GM12878 (cell line): Measurements from ENCODE around the gene CHST8. TPM values are rescaled to one million over a fixed set of nuclear protein-coding genes. Genes with fewer than 3 reads are reported as not detected.

Experiments used
- ATAC-seq: fragments of 200-7000 bp; cut with Tn5 transposase; 3 replicates; pipeline ENCODE4 v1.9.1; 2020; ENCODE audit warnings: mild to moderate bottlenecking, moderate library complexity
- BruUV-seq: library from RNA; stranded (reverse); fragments of 400-500 nt; replicated peaks from 2 replicates; lab custom pipeline; 2021; lab: Mats Ljungman, UMichigan
- CTCF ChIA-PET: fragments of 300-600 bp; sonication (Branson Sonifier 250); formaldehyde crosslinking; extraction: SDS; loops from one replicate; lab custom pipeline; 2021; ENCODE audit warnings: inconsistent platforms; lab: Yijun Ruan, JAX
- POLR2A ChIA-PET: fragments of 350-600 bp; formaldehyde crosslinking; extraction: SDS; loops from one replicate; lab custom pipeline; 2021; ENCODE audit warnings: inconsistent platforms; lab: Charles Lee
- RAD21 ChIA-PET: fragments of 300-600 bp; sonication (Branson Sonifier 250); formaldehyde crosslinking; loops from one replicate; lab custom pipeline; 2023; ENCODE audit warnings: antibody characterized with exemption; ENCODE audit not compliant: unreplicated experiment; lab: Charles Lee
- SMC1A ChIA-PET: fragments of 300-600 bp; sonication (Branson Sonifier 250); formaldehyde crosslinking; loops from one replicate; lab custom pipeline; 2023; ENCODE audit not compliant: unreplicated experiment, uncharacterized antibody; lab: Charles Lee
- DNase-seq: peaks from one replicate; pipeline ENCODE4 v3.0.0-alpha.2; 2011; ENCODE audit warnings: low read depth, low spot score
- FAIRE-seq: peaks from 3 replicates; lab custom pipeline; 2011; peaks lifted over from hg19 to GRCh38; lab: Jason Lieb, UNC
- H2AFZ ChIP-seq: 2 replicates; pipeline ENCODE4 v1.6.0; 2011; ENCODE audit warnings: low read depth, low read length, control low read depth; ENCODE audit not compliant: control insufficient read depth
- H3K27ac ChIP-seq: 2 replicates; pipeline ENCODE4 v1.5.1; 2011; ENCODE audit warnings: control low read depth; ENCODE audit not compliant: control insufficient read depth, insufficient read depth
- H3K27me3 ChIP-seq, 2 experiments: replicated peaks in 1 of 2; 2 replicates each; pipeline versions ENCODE4 v1.6.0 to v1.6.1; 2011; ENCODE audit warnings: low read length in 1 of 2; ENCODE audit not compliant: control insufficient read depth in 2 of 2, insufficient read depth in 2 of 2
- H3K36me3 ChIP-seq, 2 experiments: 2 replicates each; pipeline ENCODE4 v1.5.1; 2011; ENCODE audit warnings: low read length in 1 of 2; ENCODE audit not compliant: control insufficient read depth in 2 of 2, insufficient read depth in 2 of 2
- H3K4me1 ChIP-seq: 2 replicates; pipeline ENCODE4 v1.6.1; 2011; ENCODE audit warnings: mild to moderate bottlenecking, low read length, moderate library complexity, mixed read lengths; ENCODE audit not compliant: control insufficient read depth, insufficient read depth
- H3K4me2 ChIP-seq: 2 replicates; pipeline ENCODE4 v1.6.0; 2011; ENCODE audit warnings: control low read depth; ENCODE audit not compliant: control insufficient read depth, insufficient read depth
- H3K4me3 ChIP-seq: fragments of 200-600 bp; sonication (generic); 2 replicates; pipeline ENCODE4 v1.5.1; 2016
- H3K79me2 ChIP-seq: 2 replicates; pipeline ENCODE4 v1.6.0; 2011; ENCODE audit warnings: low read length; ENCODE audit not compliant: control insufficient read depth, insufficient read depth
- H3K9ac ChIP-seq: 2 replicates; pipeline ENCODE4 v1.8.0; 2011; ENCODE audit warnings: low read length, control low read depth, mixed read lengths; ENCODE audit not compliant: control insufficient read depth, insufficient read depth
- H3K9me3 ChIP-seq: replicated peaks from 3 replicates; pipeline ENCODE4 v1.5.1; 2011; ENCODE audit warnings: mild to moderate bottlenecking, low read length; ENCODE audit not compliant: control insufficient read depth, insufficient read depth
- H4K20me1 ChIP-seq: 2 replicates; pipeline ENCODE4 v1.6.0; 2011; ENCODE audit not compliant: control insufficient read depth, insufficient read depth
- CBFB ChIP-seq: IDR thresholded peaks from 2 replicates; pipeline ENCODE4 v1.6.1; 2016; ENCODE audit warnings: antibody characterized with exemption, low read depth
- CREM ChIP-seq: IDR thresholded peaks from 2 replicates; pipeline ENCODE4 v1.6.1; 2014; ENCODE audit warnings: antibody characterized with exemption, low read depth
- EP300 ChIP-seq, 2 experiments: fragments of 150-350 bp in 1 of 2; IDR thresholded peaks; 2 replicates each; pipeline ENCODE4 v1.6.1; 2011 to 2012; ENCODE audit warnings: low read depth in 2 of 2, low read length in 2 of 2, borderline replicate concordance in 1 of 2, improper control_type of control experiment in 1 of 2, inconsistent platforms in 1 of 2; ENCODE audit not compliant: control insufficient read depth in 1 of 2
- FOS ChIP-seq: IDR thresholded peaks from 3 replicates; pipeline ENCODE4 v1.6.1; 2011; ENCODE audit warnings: borderline replicate concordance; ENCODE audit not compliant: insufficient read length; ENCODE audit errors: extremely low read depth
- HCFC1 ChIP-seq: fragments of 150-350 bp; IDR thresholded peaks from 2 replicates; pipeline ENCODE4 v1.6.1; 2014; ENCODE audit warnings: low read length
- IKZF1 ChIP-seq: fragments of 450-650 bp; conservative IDR thresholded peaks from 2 replicates; pipeline ENCODE4 v1.6.1; 2017; ENCODE audit warnings: antibody characterized with exemption, mild to moderate bottlenecking
- JUNB ChIP-seq: IDR thresholded peaks from 2 replicates; pipeline ENCODE4 v1.6.1; 2016; ENCODE audit warnings: antibody characterized with exemption, mild to moderate bottlenecking
- NFIC ChIP-seq: IDR thresholded peaks from 2 replicates; pipeline ENCODE4 v1.6.1; 2012; ENCODE audit warnings: low read depth, mild to moderate bottlenecking, inconsistent platforms, low read length, moderate library complexity
- NFYB ChIP-seq: IDR thresholded peaks from 2 replicates; pipeline ENCODE4 v1.6.1; 2011; ENCODE audit warnings: low read depth, mild to moderate bottlenecking, low read length, improper control_type of control experiment, moderate library complexity; ENCODE audit not compliant: insufficient read depth
- PAX8 ChIP-seq: fragments of 450-650 bp; IDR thresholded peaks from 2 replicates; pipeline ENCODE4 v1.6.1; 2017; ENCODE audit warnings: mild to moderate bottlenecking, moderate library complexity
- POLR2AphosphoS5 ChIP-seq: IDR thresholded peaks from 2 replicates; pipeline ENCODE4 v1.6.1; 2011; ENCODE audit warnings: mild to moderate bottlenecking, low read length, inconsistent platforms
- RUNX3 ChIP-seq: IDR thresholded peaks from 2 replicates; pipeline ENCODE4 v1.6.1; 2012; ENCODE audit warnings: low read length, inconsistent platforms
- STAT3 ChIP-seq: IDR thresholded peaks from 2 replicates; pipeline ENCODE4 v1.6.1; 2011; ENCODE audit warnings: low read depth, low read length, improper control_type of control experiment
- TCF12 ChIP-seq: IDR thresholded peaks from 2 replicates; pipeline ENCODE4 v1.6.1; 2011; ENCODE audit warnings: low read depth, mild to moderate bottlenecking, low read length
- ZNF622 ChIP-seq: fragments of 450-650 bp; IDR thresholded peaks from 2 replicates; pipeline ENCODE4 v1.6.1; 2017; ENCODE audit warnings: mild to moderate bottlenecking, inconsistent platforms
- ZSCAN29 ChIP-seq: fragments of 450-650 bp; IDR thresholded peaks from 2 replicates; pipeline ENCODE4 v1.6.1; 2017; ENCODE audit warnings: mild to moderate bottlenecking, moderate library complexity
- WGBS: methylation state at CpG from one replicate; pipeline ENCODE4 v1.1.6; 2016; ENCODE audit warnings: low lambda C conversion rate; ENCODE audit not compliant: insufficient replicate concordance, insufficient coverage; ENCODE audit errors: missing lambda C conversion rate; 5-methylcytosine and 5-hydroxymethylcytosine counted together
- in situ Hi-C: fragments of 300-500 bp; cut with MboI; formaldehyde crosslinking; loops from 9 replicates; pipeline ENCODE4 v1.14.3; 2018; ENCODE audit warnings: mixed read lengths
- intact Hi-C: fragments of 100-400 bp; cut with micrococcal nuclease; formaldehyde crosslinking; loops from one replicate; pipeline ENCODE4 v1.14.2; 2022; ENCODE audit not compliant: unreplicated experiment
- polyA plus RNA-seq, 11 experiments: library from polyadenylated mRNA; depleted of rRNA in 4 of 11; unstranded in 6 of 11; stranded (reverse) in 5 of 11; fragments of >200 nt; fragmentation: Nextera tagmentation in 4 of 11; fragmentation: Illumina TruSeq in 1 of 11; extraction: Ambion mirVana in 4 of 11; extraction: Trizol in 1 of 11; gene quantifications; 1 replicate in 1 of 11; 2 replicates in 10 of 11; pipeline versions ENCODE4 v1.2.1 to v1.2.3, GENCODE V29; 2011 to 2016; ENCODE audit warnings: inconsistent platforms in 2 of 11, missing spikeins in 2 of 11, low read depth in 1 of 11
- total RNA-seq, 4 experiments: library from RNA; depleted of rRNA in 3 of 4; stranded (reverse); fragments of >200 nt in 3 of 4; fragmentation: Illumina TruSeq in 1 of 4; extraction: Trizol in 1 of 4; gene quantifications; 2 replicates each; pipeline versions ENCODE4 v1.2.1 to v1.2.3, GENCODE V29; 2013 to 2021
- TF ChIP-seq, protein P1 (sequence below): fragments of 450-650 bp; IDR thresholded peaks from 2 replicates; pipeline ENCODE4 v1.6.1; 2016; ENCODE audit warnings: mild to moderate bottlenecking, moderate library complexity, borderline replicate concordance
- TF ChIP-seq, protein P2 (sequence below): fragments of 450-650 bp; IDR thresholded peaks from 2 replicates; pipeline ENCODE4 v1.6.1; 2016; ENCODE audit warnings: mild to moderate bottlenecking
- TF ChIP-seq, protein P3 (sequence below): fragments of 450-650 bp; IDR thresholded peaks from 2 replicates; pipeline ENCODE4 v1.6.1; 2017; ENCODE audit warnings: mild to moderate bottlenecking, low read depth, inconsistent platforms; ENCODE audit not compliant: poor library complexity, severe bottlenecking

CHST8 gene
- total and polyA plus RNA-seq, 10 of the 15 experiments (the other 5 are each of a cell fraction or from before 2014, with no cell fraction given) = 0.06 TPM; not detected in 9

DNA sequence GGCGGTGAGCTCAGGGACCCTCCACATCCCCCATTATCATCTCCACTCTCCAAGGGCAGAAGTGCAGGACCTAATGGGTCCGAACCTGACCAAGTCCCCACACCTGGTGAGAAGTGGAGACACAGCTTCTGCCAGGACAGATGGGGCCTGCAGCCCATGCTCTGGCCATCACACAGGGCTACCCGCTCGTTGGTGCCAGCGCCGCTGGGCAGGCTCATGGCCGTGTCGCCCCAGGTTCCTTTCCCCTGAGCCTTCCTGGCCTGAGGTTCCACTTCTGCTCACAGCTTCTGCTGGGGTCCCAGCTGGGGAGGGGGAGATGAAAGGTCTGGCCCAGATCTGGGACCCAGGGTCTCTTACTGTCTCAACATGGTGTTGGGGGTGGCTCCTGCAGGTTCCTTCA lies 126.5 kb downstream of the CHST8 start (continued):
- TF ChIP-seq, protein P1, sequence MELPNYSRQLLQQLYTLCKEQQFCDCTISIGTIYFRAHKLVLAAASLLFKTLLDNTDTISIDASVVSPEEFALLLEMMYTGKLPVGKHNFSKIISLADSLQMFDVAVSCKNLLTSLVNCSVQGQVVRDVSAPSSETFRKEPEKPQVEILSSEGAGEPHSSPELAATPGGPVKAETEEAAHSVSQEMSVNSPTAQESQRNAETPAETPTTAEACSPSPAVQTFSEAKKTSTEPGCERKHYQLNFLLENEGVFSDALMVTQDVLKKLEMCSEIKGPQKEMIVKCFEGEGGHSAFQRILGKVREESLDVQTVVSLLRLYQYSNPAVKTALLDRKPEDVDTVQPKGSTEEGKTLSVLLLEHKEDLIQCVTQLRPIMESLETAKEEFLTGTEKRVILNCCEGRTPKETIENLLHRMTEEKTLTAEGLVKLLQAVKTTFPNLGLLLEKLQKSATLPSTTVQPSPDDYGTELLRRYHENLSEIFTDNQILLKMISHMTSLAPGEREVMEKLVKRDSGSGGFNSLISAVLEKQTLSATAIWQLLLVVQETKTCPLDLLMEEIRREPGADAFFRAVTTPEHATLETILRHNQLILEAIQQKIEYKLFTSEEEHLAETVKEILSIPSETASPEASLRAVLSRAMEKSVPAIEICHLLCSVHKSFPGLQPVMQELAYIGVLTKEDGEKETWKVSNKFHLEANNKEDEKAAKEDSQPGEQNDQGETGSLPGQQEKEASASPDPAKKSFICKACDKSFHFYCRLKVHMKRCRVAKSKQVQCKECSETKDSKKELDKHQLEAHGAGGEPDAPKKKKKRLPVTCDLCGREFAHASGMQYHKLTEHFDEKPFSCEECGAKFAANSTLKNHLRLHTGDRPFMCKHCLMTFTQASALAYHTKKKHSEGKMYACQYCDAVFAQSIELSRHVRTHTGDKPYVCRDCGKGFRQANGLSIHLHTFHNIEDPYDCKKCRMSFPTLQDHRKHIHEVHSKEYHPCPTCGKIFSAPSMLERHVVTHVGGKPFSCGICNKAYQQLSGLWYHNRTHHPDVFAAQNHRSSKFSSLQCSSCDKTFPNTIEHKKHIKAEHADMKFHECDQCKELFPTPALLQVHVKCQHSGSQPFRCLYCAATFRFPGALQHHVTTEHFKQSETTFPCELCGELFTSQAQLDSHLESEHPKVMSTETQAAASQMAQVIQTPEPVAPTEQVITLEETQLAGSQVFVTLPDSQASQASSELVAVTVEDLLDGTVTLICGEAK = no peak
- TF ChIP-seq PAX8 = no peak
- no peak for TF ChIP-seq IKZF1
- no peak for TF ChIP-seq FOS
- TF ChIP-seq CBFB = no peak

DNA sequence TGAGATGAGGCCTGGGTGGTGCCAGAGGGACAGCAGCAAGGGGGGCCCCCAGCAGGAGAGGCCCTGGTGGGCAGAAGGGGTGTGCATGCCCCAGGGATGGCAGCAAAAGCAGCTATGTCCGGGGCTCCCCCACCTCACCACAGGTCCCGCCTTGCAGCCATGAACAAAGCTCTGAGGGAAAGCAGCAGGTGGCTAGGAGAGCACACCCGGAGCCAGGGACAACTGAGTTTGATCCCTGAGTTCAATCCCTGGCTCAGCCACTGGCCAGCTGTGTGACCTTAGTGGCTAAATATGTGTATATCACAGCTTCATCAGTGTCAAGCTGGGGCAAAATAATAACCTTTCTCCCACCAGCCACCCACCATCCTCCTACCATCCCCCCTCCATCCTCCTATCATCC lies 127.3 kb downstream of the CHST8 start:
- Histone ChIP-seq H3K4me2 (no peak overlapping the region), H3K27me3 (no peaks in the 10 kb centered on the region), H3K9ac (no peak overlapping the region), H4K20me1 (no peaks in the 10 kb centered on the region), H2AFZ (no peak overlapping the region), H3K36me3 (no peaks in the 10 kb centered on the region), H3K79me2 (no peaks in the 10 kb centered on the region), H3K27ac (no peak overlapping the region), H3K4me3 (no peak overlapping the region), H3K9me3 (no peaks in the 10 kb centered on the region), H3K4me1 (no peaks in the 10 kb centered on the region)
- CTCF ChIA-PET = interaction anchor here (0.6 to 1.0 kb wide), 2 partner anchors 29 to 259 kb away, joined by 3 read pairs; no protein-coding TSS in a partner anchor
- intact Hi-C loops = no loop called here
- FAIRE-seq = no peak
- in situ Hi-C loops = no loop called here
- RAD21 ChIA-PET = no interaction called here
- no peak for ATAC-seq
- POLR2A ChIA-PET = no interaction called here
- 10% methylated on average over 3 of the region's 3 CpGs for WGBS
- SMC1A ChIA-PET = no interaction called here
- no peak for DNase-seq
- no TSS peak for BruUV-seq
- no peak for TF ChIP-seq EP300 (IDR thresholded peaks at IDR 0.05; ENCODE audit: borderline replicate concordance in 1 of 2, control insufficient read depth in 1 of 2, low read depth in 2 of 2, low read length in 2 of 2)
- no peak for TF ChIP-seq ZNF622
- no peak for TF ChIP-seq POLR2AphosphoS5
- TF ChIP-seq TCF12 = no peak
- no peak for TF ChIP-seq CREM
- no peak for TF ChIP-seq RUNX3
- TF ChIP-seq STAT3 = no peak
- TF ChIP-seq, protein P2, sequence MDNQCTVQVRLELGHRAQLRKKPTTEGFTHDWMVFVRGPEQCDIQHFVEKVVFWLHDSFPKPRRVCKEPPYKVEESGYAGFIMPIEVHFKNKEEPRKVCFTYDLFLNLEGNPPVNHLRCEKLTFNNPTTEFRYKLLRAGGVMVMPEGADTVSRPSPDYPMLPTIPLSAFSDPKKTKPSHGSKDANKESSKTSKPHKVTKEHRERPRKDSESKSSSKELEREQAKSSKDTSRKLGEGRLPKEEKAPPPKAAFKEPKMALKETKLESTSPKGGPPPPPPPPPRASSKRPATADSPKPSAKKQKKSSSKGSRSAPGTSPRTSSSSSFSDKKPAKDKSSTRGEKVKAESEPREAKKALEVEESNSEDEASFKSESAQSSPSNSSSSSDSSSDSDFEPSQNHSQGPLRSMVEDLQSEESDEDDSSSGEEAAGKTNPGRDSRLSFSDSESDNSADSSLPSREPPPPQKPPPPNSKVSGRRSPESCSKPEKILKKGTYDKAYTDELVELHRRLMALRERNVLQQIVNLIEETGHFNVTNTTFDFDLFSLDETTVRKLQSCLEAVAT = no peak
- TF ChIP-seq HCFC1 = no peak
- no peak for TF ChIP-seq NFYB
- TF ChIP-seq NFIC = no peak
- TF ChIP-seq JUNB = no peak
- TF ChIP-seq, protein P3, sequence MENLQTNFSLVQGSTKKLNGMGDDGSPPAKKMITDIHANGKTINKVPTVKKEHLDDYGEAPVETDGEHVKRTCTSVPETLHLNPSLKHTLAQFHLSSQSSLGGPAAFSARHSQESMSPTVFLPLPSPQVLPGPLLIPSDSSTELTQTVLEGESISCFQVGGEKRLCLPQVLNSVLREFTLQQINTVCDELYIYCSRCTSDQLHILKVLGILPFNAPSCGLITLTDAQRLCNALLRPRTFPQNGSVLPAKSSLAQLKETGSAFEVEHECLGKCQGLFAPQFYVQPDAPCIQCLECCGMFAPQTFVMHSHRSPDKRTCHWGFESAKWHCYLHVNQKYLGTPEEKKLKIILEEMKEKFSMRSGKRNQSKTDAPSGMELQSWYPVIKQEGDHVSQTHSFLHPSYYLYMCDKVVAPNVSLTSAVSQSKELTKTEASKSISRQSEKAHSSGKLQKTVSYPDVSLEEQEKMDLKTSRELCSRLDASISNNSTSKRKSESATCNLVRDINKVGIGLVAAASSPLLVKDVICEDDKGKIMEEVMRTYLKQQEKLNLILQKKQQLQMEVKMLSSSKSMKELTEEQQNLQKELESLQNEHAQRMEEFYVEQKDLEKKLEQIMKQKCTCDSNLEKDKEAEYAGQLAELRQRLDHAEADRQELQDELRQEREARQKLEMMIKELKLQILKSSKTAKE = no peak
- no peak for TF ChIP-seq ZSCAN29
